ENCODE results near the gene CAT. TPM values are rescaled to one million over a fixed set of nuclear protein-coding genes. Genes with fewer than 3 reads are reported as not detected.
A peak's percentile ranks its signal among the peaks of the same experiment; 100 is the strongest.
"Not testable (repeated sequence)": the region's sequence is repeated elsewhere in the genome, so short reads cannot be mapped to it uniquely, and the experiment has no call there.

Gene CAT
- total RNA-seq, 4 donors from 2014 or later, result 21.9 to 99.0 (median 39.9) TPM

- intact Hi-C loops (cut with DNase I), result no loop called here
- TF ChIP-seq POLR2A (IDR thresholded peaks at IDR 0.05) (no peak), CTCF (IDR thresholded peaks at IDR 0.05) (no peak)
- H3K9me3 ChIP-seq, result no peaks in the 10 kb centered on the region
- H3K4me1 ChIP-seq, result peaks cover 0 to 9% (median 0%) of the 10 kb centered on the region in 3 donors
- DNase-seq, result no peak
- H3K27me3 ChIP-seq, result peaks cover 0 to 34% (median 0%) of the 10 kb centered on the region in 4 donors
- H3K4me3 ChIP-seq, result no peak overlapping the region
- H3K27ac ChIP-seq, result no peak overlapping the region
- no peaks in the 10 kb centered on the region for H3K36me3 ChIP-seq
- WGBS, 2 donors, result 77 to 89% methylated on average over 4 to 5 of the region's 7 CpGs
These were observed 15.4 kb upstream of the CAT start for GRCh38 chr11:34423300-34423699.

GRCh38 chr11:34424826-34425225, 13.9 kb upstream of the CAT start:
- H3K36me3 ChIP-seq; H3K27ac ChIP-seq; H3K4me3 ChIP-seq; DNase-seq; H3K9me3 ChIP-seq; H3K4me1 ChIP-seq; intact Hi-C loops (cut with DNase I): not testable (repeated sequence)
- WGBS, 2 donors, result 72 to 75% methylated on average over 2 of the region's 2 CpGs
- peaks cover 0 to 29% (median 0%) of the 10 kb centered on the region in 4 donors for H3K27me3 ChIP-seq

GRCh38 chr11:34425360-34425759, 13.4 kb upstream of the CAT start:
- peaks cover 0 to 9% (median 0%) of the 10 kb centered on the region in 3 donors for H3K4me1 ChIP-seq
- H3K27me3 ChIP-seq, result peaks cover 0 to 29% (median 0%) of the 10 kb centered on the region in 4 donors
- H3K36me3 ChIP-seq, result no peaks in the 10 kb centered on the region
- intact Hi-C loops (cut with DNase I), result no loop called here
- no peak overlapping the region for H3K27ac ChIP-seq
- H3K4me3 ChIP-seq, result no peak overlapping the region
- no peak for DNase-seq
- no peaks in the 10 kb centered on the region for H3K9me3 ChIP-seq
- TF ChIP-seq CTCF (IDR thresholded peaks at IDR 0.05) (no peak), POLR2A (IDR thresholded peaks at IDR 0.05) (no peak)
- WGBS, 2 donors, result 78 to 80% methylated on average over 1 of the region's 1 CpG

GRCh38 chr11:34425867-34426266, 12.9 kb upstream of the CAT start:
- TF ChIP-seq CTCF (IDR thresholded peaks at IDR 0.05) (no peak), POLR2A (IDR thresholded peaks at IDR 0.05) (no peak)
- Histone ChIP-seq H3K27ac (no peak overlapping the region), H3K27me3 (peaks cover 0 to 24% (median 0%) of the 10 kb centered on the region in 4 donors), H3K4me3 (no peak overlapping the region), H3K36me3 (no peaks in the 10 kb centered on the region), H3K9me3 (no peaks in the 10 kb centered on the region), H3K4me1 (peaks cover 0 to 9% (median 0%) of the 10 kb centered on the region in 3 donors)
- intact Hi-C loops (cut with DNase I), result no loop called here
- DNase-seq, result no peak
- WGBS, 2 donors, result 81 to 88% methylated on average over 1 of the region's 1 CpG

GRCh38 chr11:34426766-34427185, 12.0 kb upstream of the CAT start:
- H3K4me3 ChIP-seq, result no peak overlapping the region
- intact Hi-C loops (cut with DNase I), result no loop called here

More at GRCh38 chr11:34426766-34427185, 12.0 kb upstream of the CAT start:
- no peaks in the 10 kb centered on the region for H3K36me3 ChIP-seq
- 60% methylated on average over 3 of the region's 3 CpGs for WGBS, 2 donors
- peaks cover 0 to 11% (median 3%) of the 10 kb centered on the region in 3 donors for H3K4me1 ChIP-seq
- peak overlapping the region in 1 of 4 donors; percentile 62 for H3K27ac ChIP-seq
- DNase-seq, result no peak
- H3K27me3 ChIP-seq, result peaks cover 0 to 17% (median 0%) of the 10 kb centered on the region in 4 donors
- TF ChIP-seq POLR2A (IDR thresholded peaks at IDR 0.05) (no peak), CTCF (IDR thresholded peaks at IDR 0.05) (no peak)
- no peaks in the 10 kb centered on the region for H3K9me3 ChIP-seq
